Fibroblast of peridontal ligament (primary cell): ENCODE data around the gene OBP2A.

ENCODE experiments used
- DNase-seq: peaks from one replicate; pipeline ENCODE4 v3.0.0-alpha.2; 2010; ENCODE audit errors: extremely low read depth

Gene OBP2A

DNA sequence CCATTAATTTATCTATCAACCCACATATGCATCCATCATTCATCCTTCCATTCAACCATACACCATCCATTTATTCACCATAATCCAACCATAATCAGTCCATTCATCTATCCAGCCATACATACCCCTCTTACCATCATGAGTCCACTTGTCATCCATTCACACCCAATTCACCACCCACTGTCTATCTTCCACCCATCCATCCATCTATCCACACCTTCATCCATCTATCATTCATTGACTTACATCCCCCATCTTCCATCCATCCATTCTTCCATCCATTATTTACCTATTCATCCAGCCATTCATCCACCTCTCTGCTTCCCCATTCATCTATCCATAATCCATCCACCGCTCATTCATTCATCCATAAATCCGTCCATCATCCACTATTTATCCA is 33.4 kb downstream of the OBP2A start:
- DNase-seq: no peak

DNA sequence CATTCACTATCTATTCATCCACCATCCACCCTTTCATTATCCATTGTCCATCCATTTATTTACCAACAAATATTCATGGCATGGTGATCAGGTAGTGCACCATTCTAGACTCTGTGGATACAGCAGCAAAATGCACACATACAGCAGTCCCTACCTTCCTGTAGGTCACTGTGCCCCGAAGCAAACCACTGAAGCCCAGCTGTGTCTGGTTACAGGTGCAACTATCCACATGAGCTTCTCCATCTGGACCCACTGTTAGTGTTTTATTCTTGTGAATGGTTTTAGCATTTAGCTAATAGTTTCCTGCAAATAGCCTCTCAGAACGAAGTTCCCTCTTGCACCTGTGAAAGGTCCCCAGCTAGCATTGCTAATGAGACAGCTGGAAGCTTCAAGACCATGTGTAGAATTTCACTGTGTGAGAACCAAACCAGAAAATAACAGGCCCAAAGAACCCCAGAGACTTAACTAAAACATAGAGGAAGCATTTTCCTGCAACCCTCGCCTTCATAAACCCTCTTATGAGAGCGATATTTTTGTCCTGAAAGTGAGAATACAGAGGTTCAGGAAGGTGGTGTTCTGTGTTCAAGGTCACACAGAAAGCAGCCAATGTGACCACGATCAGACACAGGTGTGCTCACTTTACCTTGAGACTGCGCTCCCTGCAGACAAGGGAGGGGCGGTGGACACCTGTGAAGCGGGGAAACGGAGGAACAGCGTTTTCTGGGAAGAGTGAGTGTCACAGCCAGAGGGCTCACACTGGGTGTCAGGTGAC is 34.1 kb downstream of the OBP2A start:
- DNase-seq: no peak

DNA sequence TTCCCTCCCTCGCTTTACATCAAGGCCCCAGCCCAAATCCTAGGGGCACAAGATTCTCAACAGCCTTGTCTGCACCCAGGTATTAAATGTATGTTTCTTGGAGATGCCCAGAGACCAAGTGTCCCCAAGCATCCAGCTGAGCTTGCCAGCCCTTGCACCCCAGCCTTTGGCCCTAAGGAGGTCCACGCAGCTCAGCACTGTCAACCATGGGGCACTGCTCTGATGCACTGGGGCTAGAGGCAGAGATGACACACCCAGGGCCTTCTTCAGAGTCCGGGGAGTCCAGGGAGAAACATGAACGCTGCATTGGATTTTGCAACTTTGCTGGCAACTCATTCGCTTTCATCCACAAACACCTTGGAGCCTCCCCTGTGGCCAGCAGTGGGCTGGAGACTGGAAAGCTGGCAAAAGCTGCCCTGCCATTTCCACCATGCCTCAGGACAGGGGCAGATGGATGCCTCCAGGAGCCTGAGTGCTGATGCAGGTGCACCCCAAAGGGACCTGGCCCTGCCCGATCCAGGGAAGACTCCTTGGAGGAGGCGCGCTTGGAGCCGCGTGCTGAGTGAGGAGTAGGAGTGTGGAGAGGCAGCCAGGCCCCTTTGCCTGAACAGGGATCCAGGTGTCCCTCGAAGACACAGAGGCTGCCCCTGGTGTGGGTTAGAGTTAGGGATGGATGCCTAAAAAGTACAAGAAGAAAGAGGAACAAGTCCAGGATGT is 34.9 kb downstream of the OBP2A start:
- DNase-seq: no peak

DNA sequence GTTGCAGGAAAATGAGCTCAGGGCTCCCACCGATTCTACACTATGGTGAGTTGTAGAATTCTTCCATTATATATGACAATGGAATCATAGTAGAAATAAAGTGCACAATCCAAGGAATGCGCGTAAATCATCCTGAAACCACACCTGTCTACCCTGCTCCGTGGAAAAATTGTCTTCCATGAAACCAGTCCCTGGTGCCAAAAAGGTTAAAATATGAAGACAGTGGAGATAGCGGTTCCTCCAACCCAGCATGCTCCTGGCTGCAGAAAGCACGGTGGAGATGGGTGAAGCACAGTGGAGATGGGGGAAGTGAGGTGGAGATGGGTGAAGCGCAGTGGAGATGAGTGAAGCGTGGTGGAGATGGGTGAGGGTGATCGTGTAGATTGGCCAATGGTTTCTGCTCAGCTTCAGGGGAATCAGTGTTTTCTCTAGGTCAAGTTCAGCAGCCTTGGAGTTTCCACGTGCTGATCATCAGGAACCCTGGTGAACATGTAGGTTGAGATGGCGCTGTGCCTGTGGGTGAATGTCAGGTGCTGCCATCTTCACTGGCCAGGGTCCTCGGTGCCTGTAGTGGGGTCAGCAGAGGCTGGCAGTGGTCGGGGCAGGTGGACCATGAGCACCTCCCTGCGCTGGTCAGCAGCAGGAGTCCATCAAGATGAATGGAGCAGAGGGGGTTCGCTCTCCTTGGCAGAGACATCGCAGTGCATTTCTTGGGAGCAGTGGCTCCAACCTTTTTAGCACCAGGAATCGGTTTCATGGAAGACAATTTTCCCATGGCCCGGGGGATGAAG is 35.9 kb downstream of the OBP2A start:
- no peak for DNase-seq

DNA sequence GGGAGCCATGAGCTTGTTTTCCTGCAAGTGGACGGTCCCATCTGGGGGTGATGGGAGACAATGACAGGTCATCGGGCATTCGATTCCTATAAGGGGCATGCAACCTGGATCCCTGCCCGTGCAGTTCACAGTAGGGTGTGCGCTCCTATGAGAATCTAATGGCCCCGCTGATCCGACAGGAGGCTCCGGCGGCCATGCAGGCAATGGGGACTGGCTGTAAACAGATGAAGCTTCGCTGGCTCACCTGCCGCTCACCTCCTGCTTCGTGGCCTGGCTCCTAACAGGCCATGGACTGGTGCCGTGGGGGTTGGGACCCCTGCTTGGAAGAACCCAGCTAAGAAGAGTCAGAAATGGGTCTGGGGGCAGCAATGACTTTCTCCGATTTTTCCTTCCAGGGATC is 36.6 kb downstream of the OBP2A start:
- no peak for DNase-seq

DNA sequence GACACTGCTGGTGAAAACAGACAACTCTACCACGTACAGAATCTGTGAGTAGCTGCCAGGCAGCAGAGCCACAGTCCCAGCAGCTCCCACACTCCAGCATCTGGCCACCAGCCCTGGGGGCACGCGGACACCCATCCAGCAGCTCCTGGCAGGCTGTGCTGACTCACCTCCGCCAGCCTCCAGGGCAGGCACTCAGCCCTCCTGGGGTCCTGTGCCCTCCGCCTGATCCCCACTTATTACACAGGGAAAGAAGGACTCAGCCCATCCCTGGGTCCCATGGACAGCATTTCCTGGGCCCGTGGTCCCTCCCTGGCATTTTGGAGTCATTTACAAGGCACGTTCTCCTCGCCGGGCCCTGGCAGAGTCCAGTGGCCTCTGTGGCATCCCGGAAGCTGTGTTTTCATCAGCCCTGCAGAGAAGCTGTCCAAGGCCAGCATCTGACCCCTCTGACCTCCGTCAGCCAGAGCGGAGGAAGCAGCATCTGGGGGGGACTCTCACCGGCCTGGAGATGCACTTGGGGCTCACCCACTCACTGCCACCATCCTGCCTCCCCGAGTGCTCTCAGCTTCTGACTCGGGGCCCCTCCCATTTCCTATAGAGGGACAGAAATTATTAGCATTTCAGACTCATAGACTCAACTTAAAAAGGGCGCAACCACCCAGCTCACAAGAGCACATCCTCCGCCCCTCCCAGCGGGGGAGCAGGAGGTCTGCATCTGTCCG is 37.2 kb downstream of the OBP2A start:
- no peak for DNase-seq

DNA sequence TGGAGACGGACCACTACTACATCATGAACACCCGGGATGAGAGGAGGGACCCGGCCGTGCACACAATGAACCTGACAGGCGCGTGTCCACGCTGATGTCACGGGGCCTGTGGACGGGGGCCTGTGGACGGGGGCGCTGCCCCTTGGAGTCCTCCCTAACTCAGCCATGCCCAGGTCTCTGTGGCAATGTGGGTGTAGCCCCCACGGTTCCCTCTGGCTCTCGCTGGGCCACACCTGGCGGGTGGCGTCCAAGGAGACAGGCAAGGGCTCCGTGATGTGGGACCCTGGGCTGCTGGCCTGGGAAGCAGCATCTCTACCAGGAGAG is 37.7 kb downstream of the OBP2A start:
- no peak for DNase-seq

DNA sequence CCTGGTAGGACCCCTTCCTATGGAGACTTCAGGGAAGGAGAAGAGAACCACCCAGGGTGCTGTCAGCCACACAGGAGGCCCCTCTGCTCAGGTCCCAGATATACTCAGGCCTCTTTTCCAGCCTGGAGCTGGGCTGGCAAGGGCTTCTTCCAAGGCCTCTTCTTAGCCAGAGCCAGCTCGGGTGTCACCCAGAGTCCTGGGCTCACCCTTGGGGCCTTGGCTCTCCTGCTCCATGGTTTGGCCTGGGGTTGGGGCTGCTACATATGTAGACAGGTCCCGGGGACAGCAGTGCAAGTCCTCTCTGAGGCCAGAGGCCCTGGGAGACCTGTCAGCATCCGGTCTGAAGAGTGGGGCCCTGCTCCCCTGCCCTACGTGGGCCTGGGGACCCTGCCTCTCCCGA is 38.4 kb downstream of the OBP2A start:
- DNase-seq: no peak

DNA sequence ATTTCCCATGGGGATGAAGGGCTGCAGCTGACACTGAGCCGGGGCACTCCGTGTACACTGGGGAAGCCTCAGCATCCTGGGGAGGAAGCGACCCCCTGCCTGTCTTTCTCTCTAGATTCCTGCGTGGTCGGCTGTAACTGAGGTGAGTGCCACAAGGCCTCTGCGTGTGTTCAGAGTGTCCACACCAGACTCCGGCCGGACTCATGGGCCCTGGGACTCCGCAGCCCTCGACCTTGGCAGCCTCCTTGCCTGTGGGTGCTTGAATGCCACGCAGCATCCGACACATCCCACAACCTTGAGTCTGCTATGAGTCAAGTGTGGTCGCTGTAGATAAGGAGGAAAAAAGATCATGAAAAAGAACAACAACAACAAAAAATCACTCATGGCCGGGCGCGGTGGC is 39.0 kb downstream of the OBP2A start:
- DNase-seq: no peak

DNA sequence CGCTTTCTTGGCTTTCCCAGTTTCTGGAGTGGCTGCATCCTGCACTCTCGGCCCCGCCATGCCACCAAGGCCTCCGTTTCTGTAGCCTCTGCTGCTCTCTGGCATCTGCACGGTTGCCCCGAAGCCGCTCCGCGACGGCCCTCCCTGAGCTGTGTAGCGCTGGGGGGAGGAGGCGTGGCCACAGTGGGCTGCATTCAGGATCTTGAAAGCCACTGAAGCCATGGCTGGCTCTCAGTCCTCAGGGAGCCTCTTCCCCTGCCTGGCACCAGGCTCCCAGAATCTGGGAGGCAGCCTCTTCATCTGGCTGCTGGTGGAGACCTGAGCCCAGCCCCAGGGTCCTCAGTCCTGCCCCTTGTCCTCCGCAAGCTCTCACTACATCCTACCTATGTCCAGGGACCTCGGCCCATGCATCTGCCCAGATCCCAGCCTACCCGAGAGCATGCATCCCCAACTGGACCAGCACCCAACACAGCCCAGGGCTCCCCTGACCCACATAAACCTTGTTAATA is 40.7 kb downstream of the OBP2A start:
- DNase-seq: no peak

DNA sequence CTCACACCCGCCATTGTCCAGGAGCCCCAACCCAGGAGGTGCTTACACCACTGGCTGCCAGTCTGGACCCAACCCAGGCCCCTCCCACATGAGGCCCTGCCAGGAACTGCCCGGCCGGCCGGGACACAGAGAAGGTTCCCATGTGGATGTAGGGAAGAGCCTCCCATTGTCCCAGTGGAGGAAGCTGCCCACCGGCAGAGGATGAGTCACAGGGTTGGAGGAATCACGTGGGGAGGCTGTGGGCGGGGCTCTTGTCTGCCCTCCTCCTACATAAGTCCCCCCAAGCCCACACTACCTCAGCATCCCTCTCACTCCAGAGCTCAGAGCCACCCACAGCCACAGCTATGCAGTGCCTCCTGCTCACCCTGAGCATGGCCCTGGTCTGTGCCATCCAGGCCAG is 41.7 kb downstream of the OBP2A start:
- DNase-seq: no peak

DNA sequence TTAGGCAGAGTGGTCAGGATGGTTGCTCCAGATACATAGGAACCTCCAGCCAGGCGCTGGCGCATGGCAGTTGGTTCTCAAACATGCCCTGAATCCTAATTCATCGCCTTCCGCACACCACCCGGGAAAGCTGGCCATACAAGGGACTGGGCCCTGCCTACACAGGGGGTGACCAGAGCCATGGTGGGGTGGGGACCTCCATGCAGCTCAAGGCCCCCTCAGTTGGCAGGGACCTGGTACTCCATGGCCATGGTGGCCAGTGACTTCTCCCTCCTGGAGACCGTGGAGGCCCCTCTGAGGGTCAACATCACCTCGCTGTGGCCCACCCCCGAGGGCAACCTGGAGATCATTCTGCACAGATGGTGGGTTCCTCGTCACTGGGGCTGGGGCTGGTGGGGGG is 42.4 kb downstream of the OBP2A start:
- no peak for DNase-seq

DNA sequence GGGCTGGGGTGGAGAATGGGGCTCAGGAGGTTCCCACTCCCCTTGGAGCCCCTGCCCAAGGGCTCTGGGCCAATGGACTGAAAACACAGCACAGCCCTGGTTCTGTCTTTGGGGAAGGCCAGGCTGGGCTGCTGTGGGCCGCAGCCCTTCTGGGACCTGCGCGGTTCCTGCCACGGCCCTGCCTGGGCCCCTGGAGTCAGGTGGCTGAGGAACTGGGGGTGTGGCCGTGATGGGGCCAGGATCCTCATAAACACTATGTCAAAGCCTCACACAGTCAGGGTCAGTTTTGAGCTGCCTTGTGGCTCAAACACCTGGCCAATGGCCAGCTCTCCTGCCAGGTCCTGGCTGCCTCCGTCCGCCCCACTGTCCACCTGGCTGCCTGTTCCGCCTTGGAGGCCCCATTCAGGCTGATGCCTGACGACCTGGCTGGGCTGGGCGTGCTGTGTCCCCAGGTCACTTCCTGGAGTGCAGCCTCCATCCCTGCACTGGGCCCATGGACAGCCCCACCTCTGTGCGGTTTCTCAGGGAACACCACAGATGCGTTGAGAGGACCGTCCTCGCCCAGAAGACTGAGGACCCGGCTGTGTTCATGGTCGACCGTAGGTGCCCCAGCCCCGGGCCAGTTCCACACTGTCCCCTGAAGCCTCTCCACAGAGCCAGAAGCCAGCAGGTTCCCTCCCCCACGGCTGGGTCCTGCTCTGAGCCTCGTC is 43.1 kb downstream of the OBP2A start:
- DNase-seq: no peak

DNA sequence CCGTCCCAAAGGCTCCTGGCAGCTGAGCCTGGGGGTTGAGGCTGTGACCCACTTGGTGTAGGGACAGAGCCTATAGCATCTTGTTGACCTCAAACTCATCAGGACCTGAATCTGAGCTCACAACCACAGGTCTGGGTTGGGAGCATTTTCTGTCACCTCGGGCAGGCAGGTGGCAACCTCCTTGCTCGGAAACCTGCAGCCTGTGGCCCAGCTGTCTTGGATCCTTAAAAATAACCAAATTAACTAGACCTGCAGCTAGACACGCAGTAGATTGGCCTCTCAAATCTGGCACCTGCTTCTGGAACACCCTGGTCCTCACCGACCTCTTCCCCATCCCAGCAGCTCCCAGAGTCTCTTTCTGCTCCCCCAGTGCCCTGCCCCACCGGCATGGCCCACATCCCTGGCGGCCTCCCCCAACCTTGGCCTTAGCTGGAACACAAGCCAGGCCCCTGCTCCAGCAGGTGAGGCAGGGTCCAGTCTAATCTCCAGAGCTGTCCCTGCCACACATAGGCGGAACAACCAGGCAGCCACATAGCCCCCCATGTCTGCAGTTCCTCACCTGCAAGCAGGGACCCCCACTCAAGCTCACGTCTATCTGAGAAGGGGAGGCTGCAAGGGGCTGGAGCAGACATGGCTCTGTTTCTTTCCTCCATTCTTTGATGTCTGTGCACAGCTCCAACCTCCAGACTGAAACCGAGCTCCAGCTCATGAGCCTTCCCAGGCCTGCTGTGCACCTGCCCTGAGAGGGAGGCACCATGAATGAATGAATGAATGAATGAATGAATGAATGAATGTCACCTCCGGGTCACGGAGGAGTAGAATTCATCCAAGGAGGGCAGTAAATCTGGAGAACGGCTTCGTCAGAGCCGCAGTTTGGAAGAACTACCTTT is 43.9 kb downstream of the OBP2A start:
- DNase-seq: no peak

DNA sequence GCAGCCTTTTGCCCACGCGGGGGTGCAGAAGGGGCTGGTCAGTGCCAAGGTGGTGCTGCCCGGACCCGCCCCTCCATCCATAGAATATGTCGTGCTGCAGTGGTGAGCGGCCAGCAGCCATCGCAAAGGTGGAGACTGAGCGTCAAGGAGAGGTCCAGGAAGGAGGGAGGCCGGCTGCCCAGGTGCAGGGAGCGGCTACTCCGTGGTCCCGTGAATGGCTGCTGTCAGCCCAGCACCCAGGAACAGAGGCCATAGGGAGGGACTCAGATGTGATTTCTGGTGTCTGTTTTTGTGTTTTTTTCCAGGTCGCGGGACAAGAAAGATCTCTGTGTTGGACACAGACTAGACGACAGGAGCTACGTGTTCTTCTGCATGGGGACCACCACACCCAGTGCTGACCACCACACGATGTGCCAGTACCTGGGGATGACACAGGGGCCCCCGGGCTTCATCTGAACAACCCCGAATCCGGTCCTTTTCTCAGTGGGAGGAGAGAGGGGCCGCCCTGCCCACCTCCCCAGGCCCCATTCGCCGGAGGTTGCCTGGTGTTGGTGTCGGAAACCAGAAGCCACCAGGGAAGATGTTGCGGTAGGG is 44.7 kb downstream of the OBP2A start:
- DNase-seq: no peak

DNA sequence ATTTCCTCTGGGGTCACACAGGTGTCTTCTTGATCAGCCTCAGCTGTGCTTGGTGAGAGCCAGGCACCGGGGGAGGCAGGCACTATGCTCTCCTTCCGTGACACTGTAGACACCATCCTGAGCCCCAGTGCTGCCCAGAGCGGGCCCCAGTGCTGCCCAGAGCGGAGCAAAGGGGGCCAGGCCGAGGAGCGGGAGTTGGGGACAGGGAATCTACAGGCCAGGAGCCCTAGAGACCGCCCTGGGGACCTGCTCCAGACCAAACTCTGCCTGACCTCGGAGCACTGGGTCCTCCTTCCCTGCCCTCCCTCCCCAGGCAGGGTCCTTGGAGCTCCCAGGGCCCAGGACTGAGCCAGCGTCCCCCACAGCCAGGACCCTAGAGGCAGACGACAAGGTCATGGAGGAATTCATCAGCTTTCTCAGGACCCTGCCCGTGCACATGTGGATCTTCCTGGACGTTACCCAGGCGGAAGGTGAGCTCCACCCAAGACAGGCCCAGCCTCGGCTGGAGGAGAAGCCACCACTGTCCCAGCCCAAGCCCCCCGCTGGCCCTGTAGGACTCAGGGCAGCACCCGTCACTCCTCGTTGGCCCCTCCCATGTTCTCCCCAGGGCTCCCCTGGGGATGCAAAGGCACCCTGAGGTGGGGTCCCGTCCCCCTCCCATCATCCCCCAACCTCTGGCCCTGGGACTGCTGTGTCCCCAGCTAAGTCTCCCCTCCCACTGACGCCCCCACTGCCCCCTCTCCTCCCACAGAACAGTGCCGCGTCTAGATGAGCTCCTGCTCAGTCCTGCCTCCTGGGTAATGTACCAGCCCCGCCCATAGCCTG is 45.8 kb downstream of the OBP2A start:
- no peak for DNase-seq

DNA sequence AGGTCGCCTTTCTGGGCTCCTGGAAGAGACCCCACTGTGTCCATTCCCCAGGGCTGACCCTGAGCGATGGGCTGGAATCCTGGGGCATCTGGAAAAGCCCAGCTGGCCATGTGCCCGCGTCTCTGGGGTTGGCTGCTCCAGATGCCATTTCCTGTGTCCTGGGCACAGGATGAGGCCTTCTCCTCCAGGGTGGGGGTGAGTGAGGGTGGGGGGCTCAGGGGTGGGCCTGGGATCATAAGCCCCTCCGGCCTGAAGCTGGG is 46.3 kb downstream of the OBP2A start:
- DNase-seq: no peak

DNA sequence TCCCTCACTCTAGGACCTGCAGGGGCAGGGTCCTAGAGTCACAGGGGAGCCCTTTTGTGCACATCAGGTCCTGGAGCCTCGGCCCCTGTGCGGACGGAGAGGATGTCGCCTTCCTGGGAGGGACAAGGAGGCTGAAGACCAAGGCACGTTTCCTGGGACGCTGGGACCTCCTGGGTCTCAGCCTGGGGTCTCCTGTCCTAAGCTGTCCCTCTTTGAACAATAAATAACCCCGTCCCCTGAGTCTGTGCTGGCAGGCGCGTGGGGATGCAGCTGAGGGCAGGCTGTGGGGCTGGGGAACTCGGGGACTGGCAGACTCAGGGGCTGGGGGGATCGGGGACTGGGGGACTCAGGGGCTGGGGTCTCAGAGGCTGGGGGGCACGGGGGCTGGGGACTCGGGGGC is 46.7 kb downstream of the OBP2A start:
- no peak for DNase-seq

DNA sequence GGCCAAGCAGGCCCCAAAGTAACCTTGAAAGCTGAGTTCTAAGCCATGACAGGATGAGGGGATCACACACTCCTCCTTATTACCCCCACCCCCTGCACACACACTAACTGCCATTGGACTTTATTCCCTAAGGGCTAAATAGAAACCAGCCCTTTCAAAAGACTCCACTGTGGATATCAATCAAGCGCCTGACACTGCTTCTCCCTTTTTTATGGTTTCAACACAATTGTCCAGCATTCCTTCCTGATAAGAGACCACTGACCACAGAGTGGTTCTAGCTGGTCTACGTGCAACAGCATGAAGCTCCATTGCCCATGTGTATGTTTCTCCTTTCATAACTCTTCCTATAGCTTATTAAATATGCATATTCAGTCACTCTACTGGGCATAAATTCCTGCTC is 50.3 kb downstream of the OBP2A start:
- DNase-seq: no peak
